Endodermal cell (in vitro differentiated cells): ENCODE data around the gene KLF4. TPM values are rescaled to one million over a fixed set of nuclear protein-coding genes. Genes with fewer than 3 reads are reported as not detected.
"Not testable (repeated sequence)": the region's sequence is repeated elsewhere in the genome, so short reads cannot be mapped to it uniquely, and the experiment has no call there.

ENCODE experiments used
- DNase-seq: peaks from one replicate; pipeline ENCODE4 v3.0.0-alpha.2; 2017
- H3K27ac ChIP-seq: 2 replicates; pipeline ENCODE4 v1.5.1; 2013; ENCODE audit warnings: mild to moderate bottlenecking, low read depth, low read length, moderate library complexity
- H3K27me3 ChIP-seq: 2 replicates; pipeline ENCODE4 v1.6.1; 2013; ENCODE audit warnings: mild to moderate bottlenecking, low read length, moderate library complexity; ENCODE audit not compliant: insufficient read depth, control insufficient read depth, poor library complexity, severe bottlenecking
- H3K36me3 ChIP-seq: 2 replicates; pipeline ENCODE4 v1.7.0; 2013; ENCODE audit warnings: mild to moderate bottlenecking, low read length, moderate library complexity; ENCODE audit not compliant: control insufficient read depth, insufficient read depth
- H3K4me1 ChIP-seq: one replicate; pipeline ENCODE4 v1.7.0; 2013; ENCODE audit warnings: low read length; ENCODE audit not compliant: control insufficient read depth, insufficient read depth
- H3K4me3 ChIP-seq: 2 replicates; pipeline ENCODE4 v1.5.1; 2013; ENCODE audit warnings: mild to moderate bottlenecking, low read length, moderate library complexity
- H3K9ac ChIP-seq: 2 replicates; pipeline ENCODE4 v1.6.1; 2013; ENCODE audit warnings: mild to moderate bottlenecking, low read length, moderate library complexity; ENCODE audit not compliant: poor library complexity, severe bottlenecking; ENCODE audit errors: extremely low read depth
- H3K9me3 ChIP-seq: 2 replicates; pipeline ENCODE4 v1.6.1; 2013; ENCODE audit warnings: mild to moderate bottlenecking, low read length, moderate library complexity; ENCODE audit not compliant: control insufficient read depth
- H3K27ac Mint-ChIP-seq: 2 replicates; pipeline ENCODE4 v1.8.0; 2020; ENCODE audit warnings: mixed read lengths
- H3K27me3 Mint-ChIP-seq: 2 replicates; pipeline ENCODE4 v1.8.0; 2021; ENCODE audit warnings: mild to moderate bottlenecking, mixed read lengths; ENCODE audit not compliant: insufficient read depth
- H3K36me3 Mint-ChIP-seq: 2 replicates; pipeline ENCODE4 v1.8.0; 2020; ENCODE audit warnings: low read depth, mixed read lengths
- H3K4me1 Mint-ChIP-seq: 2 replicates; pipeline ENCODE4 v1.8.0; 2020; ENCODE audit warnings: mixed read lengths
- H3K4me3 Mint-ChIP-seq: 2 replicates; pipeline ENCODE4 v1.8.0; 2020; ENCODE audit warnings: mild to moderate bottlenecking, moderate library complexity, mixed read lengths
- H3K9me3 Mint-ChIP-seq: 2 replicates; pipeline ENCODE4 v1.8.0; 2020; ENCODE audit warnings: mild to moderate bottlenecking, mixed read lengths
- CTCF ChIP-seq: fragments of 200-600 bp; sonication (generic); conservative IDR thresholded peaks from 2 replicates; pipeline ENCODE4 v1.5.0; 2021; ENCODE audit warnings: antibody characterized with exemption, mild to moderate bottlenecking
- WGBS, 2 experiments: methylation state at CpG; one replicate each; pipeline versions ENCODE4 v1.1.5 to v1.1.7; 2013; ENCODE audit warnings: missing lambda C conversion rate in 2 of 2, mixed read lengths in 1 of 2; ENCODE audit not compliant: insufficient coverage in 1 of 2, insufficient read length in 1 of 2; 5-methylcytosine and 5-hydroxymethylcytosine counted together
- total RNA-seq, 2 donors: library from RNA; stranded (reverse); fragmentation: NEBNext Ultra II Directional in 1 of 2; extraction: Animal tissue kit (Norgen Biotek cat#: 25700) in 1 of 2; gene quantifications; 2 replicates in 1 of 2; 3 replicates in 1 of 2; pipeline ENCODE4 v1.2.1, GENCODE V29; 2021

The KLF4 gene
- total RNA-seq, 2 donors from 2014 or later: 1.9 to 2.6 TPM

- Histone ChIP-seq H3K36me3 (no peaks in the 10 kb centered on the region), H3K9ac (no peak overlapping the region), H3K27ac (no peak overlapping the region), H3K4me3 (no peak overlapping the region), H3K4me1 (no peaks in the 10 kb centered on the region), H3K27me3 (peaks cover 35% of the 10 kb centered on the region), H3K9me3 (no peaks in the 10 kb centered on the region)
- WGBS, 2 experiments: 68 to 80% methylated on average over 2 of the region's 2 CpGs
- no peak for DNase-seq
- H3K9me3 Mint-ChIP-seq: no peaks in the 10 kb centered on the region
- TF ChIP-seq CTCF: no peak
- H3K4me3 Mint-ChIP-seq: no peak overlapping the region
- no peak overlapping the region for H3K27ac Mint-ChIP-seq
- no peaks in the 10 kb centered on the region for H3K36me3 Mint-ChIP-seq
- H3K27me3 Mint-ChIP-seq: peaks cover 35% of the 10 kb centered on the region
- H3K4me1 Mint-ChIP-seq: peaks cover 17% of the 10 kb centered on the region
Measured at GRCh38 chr9:107496976-107497375, 7.4 kb upstream of the KLF4 start.

GRCh38 chr9:107492381-107492970 lies 2.9 kb upstream of the KLF4 start:
- WGBS, 2 experiments: 86 to 90% methylated on average over 4 of the region's 4 CpGs
- TF ChIP-seq CTCF: no peak
- Histone ChIP-seq H3K4me1 (no peaks in the 10 kb centered on the region), H3K9ac (no peak overlapping the region), H3K27me3 (peaks cover 74% of the 10 kb centered on the region), H3K4me3 (no peak overlapping the region), H3K36me3 (no peaks in the 10 kb centered on the region), H3K27ac (no peak overlapping the region), H3K9me3 (no peaks in the 10 kb centered on the region)
- Mint-ChIP-seq H3K27ac (no peak overlapping the region), H3K9me3 (no peaks in the 10 kb centered on the region), H3K4me3 (no peak overlapping the region), H3K36me3 (no peaks in the 10 kb centered on the region), H3K27me3 (peaks cover 72% of the 10 kb centered on the region), H3K4me1 (peaks cover 20% of the 10 kb centered on the region)
- no peak for DNase-seq

GRCh38 chr9:107491081-107492053 lies 1.8 kb upstream of the KLF4 start:
- Histone ChIP-seq H3K36me3 (no peaks in the 10 kb centered on the region), H3K4me1 (no peaks in the 10 kb centered on the region), H3K4me3 (peak overlapping the region; percentile 77), H3K27me3 (peaks cover 85% of the 10 kb centered on the region), H3K9ac (no peak overlapping the region), H3K27ac (no peak overlapping the region), H3K9me3 (no peaks in the 10 kb centered on the region)
- Mint-ChIP-seq H3K9me3 (no peaks in the 10 kb centered on the region), H3K4me3 (peak overlapping the region; percentile 67), H3K4me1 (peaks cover 16% of the 10 kb centered on the region), H3K36me3 (no peaks in the 10 kb centered on the region), H3K27ac (no peak overlapping the region), H3K27me3 (peaks cover 83% of the 10 kb centered on the region)
- DNase-seq: peak; percentile 65
- TF ChIP-seq CTCF: no peak
- WGBS, 2 experiments: 9 to 11% methylated on average over 12 to 43 of the region's 43 CpGs

GRCh38 chr9:107490606-107490970 lies 1.0 kb upstream of the KLF4 start:
- 7% methylated on average over 23 of the region's 23 CpGs; no CpG with 5 or more reads in 1 of the 2 experiments for WGBS, 2 experiments

More at GRCh38 chr9:107490606-107490970, 1.0 kb upstream of the KLF4 start:
- Histone ChIP-seq H3K9ac (peak overlapping the region; percentile 76), H3K27me3 (peaks cover 89% of the 10 kb centered on the region), H3K4me3 (peak overlapping the region; percentile 77)
- H3K4me1 ChIP-seq, H3K9me3 ChIP-seq, H3K27ac Mint-ChIP-seq, H3K36me3 ChIP-seq, H3K36me3 Mint-ChIP-seq, H3K9me3 Mint-ChIP-seq, H3K27ac ChIP-seq: not testable (repeated sequence)
- peak overlapping the region; percentile 67 for H3K4me3 Mint-ChIP-seq
- H3K4me1 Mint-ChIP-seq: peaks cover 16% of the 10 kb centered on the region
- peak; percentile 54 for DNase-seq
- H3K27me3 Mint-ChIP-seq: peaks cover 88% of the 10 kb centered on the region
